Endothelial cell of umbilical vein (primary cell): Measurements from ENCODE around the gene CUEDC1. TPM values are rescaled to one million over a fixed set of nuclear protein-coding genes. Genes with fewer than 3 reads are reported as not detected.

Experiments
- BruUV-seq: library from RNA; stranded (reverse); fragments of 400-500 nt; replicated peaks from 2 replicates; lab custom pipeline; 2021; lab: Mats Ljungman, UMichigan
- CTCF ChIA-PET: fragments of 300-600, 350-600 bp; sonication (Branson Sonifier 250); formaldehyde crosslinking; loops from one replicate; lab custom pipeline; 2021; ENCODE audit warnings: antibody characterized with exemption, inconsistent platforms; lab: Charles Lee
- POLR2A ChIA-PET: fragments of 300-600, 350-600 bp; sonication (Branson Sonifier 250); formaldehyde crosslinking; loops from one replicate; lab custom pipeline; 2021; ENCODE audit warnings: antibody characterized with exemption, inconsistent platforms; lab: Charles Lee
- DNase-seq: peaks from one replicate; pipeline ENCODE4 v3.0.0-alpha.2; 2011; ENCODE audit warnings: low read depth, low spot score
- FAIRE-seq: peaks from 2 replicates; lab custom pipeline; 2011; peaks lifted over from hg19 to GRCh38; lab: Jason Lieb, UNC
- H2AFZ ChIP-seq: 2 replicates; pipeline ENCODE4 v1.6.0; 2012; ENCODE audit warnings: low read depth, low read length, control low read depth, inconsistent platforms
- H3K27ac ChIP-seq: 2 replicates; pipeline ENCODE4 v1.5.1; 2011; ENCODE audit warnings: low read depth, mild to moderate bottlenecking, control low read depth, low read length, moderate library complexity; ENCODE audit not compliant: insufficient read depth
- H3K27me3 ChIP-seq, 2 experiments: 2 replicates each; pipeline versions ENCODE4 v1.6.0 to v1.6.1; 2011; ENCODE audit warnings: low read length in 2 of 2, mixed read lengths in 1 of 2; ENCODE audit not compliant: control insufficient read depth in 2 of 2, insufficient read depth in 2 of 2
- H3K36me3 ChIP-seq, 2 experiments: 2 replicates in 1 of 2; 3 replicates in 1 of 2; pipeline ENCODE4 v1.5.1; 2011; ENCODE audit warnings: low read length in 2 of 2, mild to moderate bottlenecking in 1 of 2, moderate library complexity in 1 of 2; ENCODE audit not compliant: control insufficient read depth in 2 of 2, insufficient read depth in 2 of 2; ENCODE audit errors: extremely low read depth in 1 of 2
- H3K4me1 ChIP-seq: 3 replicates; pipeline ENCODE4 v1.5.1; 2011; ENCODE audit warnings: mild to moderate bottlenecking, low read length; ENCODE audit not compliant: control insufficient read depth, insufficient read depth; ENCODE audit errors: extremely low read depth
- H3K4me2 ChIP-seq: 2 replicates; pipeline ENCODE4 v1.6.1; 2011; ENCODE audit warnings: low read length, control low read depth, mixed read lengths; ENCODE audit not compliant: insufficient read depth
- H3K4me3 ChIP-seq, 3 experiments: fragments of 200-600 bp in 1 of 3; sonication (generic), shearing (Covaris generic) in 1 of 3; replicated peaks in 1 of 3; 2 replicates each; pipeline ENCODE4 v1.5.1; 2011 to 2016; ENCODE audit warnings: control low read depth in 3 of 3, low read length in 3 of 3, mild to moderate bottlenecking in 2 of 3, inconsistent platforms in 1 of 3, low read depth in 1 of 3, moderate library complexity in 1 of 3; ENCODE audit not compliant: insufficient read depth in 1 of 3
- H3K79me2 ChIP-seq: 2 replicates; pipeline ENCODE4 v1.6.0; 2012; ENCODE audit warnings: low read length, inconsistent platforms; ENCODE audit not compliant: control insufficient read depth, insufficient read depth
- H3K9ac ChIP-seq: replicated peaks from 2 replicates; pipeline ENCODE3; 2011; ENCODE audit warnings: low read length, control low read depth; ENCODE audit not compliant: insufficient read depth; ENCODE audit errors: extremely low read depth
- H3K9me1 ChIP-seq: replicated peaks from 3 replicates; pipeline ENCODE4 v1.6.0; 2011; ENCODE audit warnings: mild to moderate bottlenecking, low read length; ENCODE audit not compliant: control insufficient read depth, insufficient read depth; ENCODE audit errors: extremely low read depth
- H3K9me3 ChIP-seq: replicated peaks from 2 replicates; pipeline ENCODE4 v1.5.1; 2012; ENCODE audit warnings: low read length, inconsistent platforms; ENCODE audit not compliant: control insufficient read depth, insufficient read depth
- H4K20me1 ChIP-seq: replicated peaks from 2 replicates; pipeline ENCODE3; 2011; ENCODE audit warnings: mild to moderate bottlenecking, low read length; ENCODE audit not compliant: control insufficient read depth, insufficient read depth; ENCODE audit errors: extremely low read depth
- CTCF ChIP-seq, 2 donors: IDR thresholded peaks; 1 replicate in 1 of 2; 2 replicates in 1 of 2; pipeline ENCODE4 v1.5.1; 2011; ENCODE audit warnings: low read length in 2 of 2, mild to moderate bottlenecking in 2 of 2, moderate library complexity in 2 of 2, control low read depth in 1 of 2, inconsistent platforms in 1 of 2, low read depth in 1 of 2; ENCODE audit not compliant: insufficient read depth in 1 of 2; ENCODE audit errors: extremely low read depth in 1 of 2
- EZH2 ChIP-seq: IDR thresholded peaks from 2 replicates; pipeline ENCODE4 v1.6.1; 2012; ENCODE audit warnings: borderline replicate concordance, low read depth, mild to moderate bottlenecking, moderate library complexity, low read length, inconsistent platforms; ENCODE audit not compliant: severe bottlenecking
- MYC ChIP-seq: IDR thresholded peaks from one replicate; pipeline ENCODE4 v1.6.1; 2011; ENCODE audit warnings: mild to moderate bottlenecking, low read depth, low read length
- POLR2A ChIP-seq: IDR thresholded peaks from 2 replicates; pipeline ENCODE4 v1.6.1; 2012; ENCODE audit warnings: low read depth, mild to moderate bottlenecking, control low read depth, low read length
- POLR2AphosphoS5 ChIP-seq: IDR thresholded peaks from 2 replicates; pipeline ENCODE4 v1.6.1; 2012; ENCODE audit warnings: low read depth, mild to moderate bottlenecking, control low read depth, low read length, moderate library complexity; ENCODE audit not compliant: insufficient read depth
- dilution Hi-C: fragments of 300-500 bp; cut with MboI; formaldehyde crosslinking; loops from one replicate; pipeline ENCODE4 v1.15.0; 2019; ENCODE audit warnings: low sequenced_read_pairs; ENCODE audit not compliant: extremely low pct_ligation_motif_present
- intact Hi-C: fragments of 100-400 bp; cut with micrococcal nuclease; formaldehyde crosslinking; loops from one replicate; pipeline ENCODE4 v1.10.0; 2022
- polyA plus RNA-seq, 4 experiments: library from polyadenylated mRNA; depleted of rRNA in 3 of 4; stranded (reverse) in 3 of 4; unstranded in 1 of 4; fragments of >200 nt; gene quantifications; 2 replicates each; pipeline versions ENCODE4 v1.2.1 to v1.2.3, GENCODE V29; 2011 to 2012; ENCODE audit warnings: missing spikeins in 1 of 4
- total RNA-seq: library from RNA; stranded (reverse); gene quantifications from 2 replicates; pipeline ENCODE4 v1.2.3, GENCODE V29; 2021

The CUEDC1 gene
- total and polyA plus RNA-seq, 2 donors (not counting 3 experiments of a cell fraction or from before 2014, with no cell fraction given) = 15.8 to 27.7 TPM

- no peak overlapping the region for H2AFZ ChIP-seq
- ChIA-PET CTCF (interaction anchor here (0.7 to 1.6 kb wide), 3 partner anchors 17 to 124 kb away, joined by 4 to 7 read pairs (median 5); no protein-coding TSS in a partner anchor), POLR2A (no interaction called here)
- H3K79me2 ChIP-seq = peaks cover 69% of the 10 kb centered on the region
- FAIRE-seq = no peak
- no TSS peak for BruUV-seq
- H3K36me3 ChIP-seq = peaks cover 9 to 14% of the 10 kb centered on the region in 2 experiments
- no peak overlapping the region for H3K4me2 ChIP-seq
- no peak overlapping the region for H3K4me3 ChIP-seq
- TF ChIP-seq MYC = no peak
- TF ChIP-seq POLR2AphosphoS5 = no peak
- TF ChIP-seq CTCF (IDR thresholded peaks at IDR 0.05; ENCODE audit: extremely low read depth in 1 of 2, insufficient read depth in 1 of 2, low read depth in 1 of 2, low read length in 2 of 2) = no peak
- no peak for TF ChIP-seq EZH2
- no peak for TF ChIP-seq POLR2A
- H3K27me3 ChIP-seq = no peaks in the 10 kb centered on the region
- peaks cover 22% of the 10 kb centered on the region for H3K4me1 ChIP-seq
- no peak overlapping the region for H3K27ac ChIP-seq
- intact Hi-C loops = no loop called here
- H4K20me1 ChIP-seq = no peaks in the 10 kb centered on the region
- H3K9me1 ChIP-seq = no peaks in the 10 kb centered on the region
- no peak for DNase-seq
- dilution Hi-C loops = loop anchor here (25.0 kb wide), 1 partner anchor 120 kb away; the partner anchor contains the start of gene MRPS23
- no peak overlapping the region for H3K9ac ChIP-seq
- no peaks in the 10 kb centered on the region for H3K9me3 ChIP-seq
Measured at GRCh38 chr17:57982452-57983170, 27.4 kb upstream of the CUEDC1 start.
